HG03575 (cell line): ENCODE results near the gene PLEKHG1.

Experiments used
- ATAC-seq: cut with Tn5 transposase; IDR thresholded peaks from one replicate; pipeline ENCODE4 v1.9.1; 2021; ENCODE audit not compliant: unreplicated experiment, insufficient number of reproducible peaks, low FRiP score; ENCODE audit errors: extremely low read depth

The PLEKHG1 gene

GRCh38 chr6:150599199-150600009, at the start of gene PLEKHG1:
TSS of gene PLEKHG1 (plus strand) at chr6:150599885. CDS start at chr6:150733682, 133,797 bp downstream.
- no peak for ATAC-seq

DNA sequence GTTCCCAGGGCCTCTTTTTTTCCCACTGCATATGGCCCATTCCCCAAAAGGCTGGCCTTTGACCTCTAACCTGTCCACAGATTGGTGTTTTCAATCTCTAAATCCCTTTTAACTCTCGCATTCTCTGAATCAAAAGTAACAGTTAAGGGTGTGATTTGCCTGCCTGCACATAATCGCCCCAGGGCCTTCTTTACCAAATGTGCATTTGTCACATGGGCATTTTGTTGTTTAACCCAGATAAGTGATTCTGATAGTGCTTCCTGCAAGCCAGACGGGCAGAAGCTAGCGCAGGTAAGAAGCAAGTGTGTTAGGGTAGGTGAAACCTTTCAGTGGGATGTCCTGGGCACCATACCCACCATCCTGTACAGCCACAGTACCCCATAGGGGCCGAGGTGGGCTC, 49.4 kb upstream of the PLEKHG1 start:
- no peak for ATAC-seq

DNA sequence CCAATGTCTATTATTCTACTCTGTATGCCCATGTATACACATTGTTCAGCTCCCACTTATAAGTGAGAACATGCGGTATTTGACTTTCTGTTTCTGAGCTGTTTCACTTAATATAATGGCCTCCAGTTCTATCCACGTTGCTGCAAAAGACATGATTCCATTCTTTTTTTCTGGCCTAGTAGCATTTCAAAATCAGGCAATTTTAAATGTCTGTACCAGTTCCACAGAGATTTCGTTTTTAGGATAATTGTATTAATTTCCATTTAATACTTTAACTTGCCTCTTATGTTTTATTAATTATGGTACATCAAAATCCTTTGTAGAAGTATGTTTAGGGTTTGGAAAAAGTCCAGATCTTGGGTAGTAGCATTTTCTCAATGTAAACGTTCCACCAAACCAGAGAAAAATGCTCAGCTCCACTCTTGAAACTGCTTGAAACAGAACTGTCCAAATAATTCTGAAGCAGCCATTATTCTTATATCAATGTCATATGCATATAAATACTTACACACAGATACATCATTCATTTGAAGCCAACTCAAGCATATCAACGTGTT, 42.6 kb upstream of the PLEKHG1 start:
- ATAC-seq = no peak

- ATAC-seq = no peak
Observed at GRCh38 chr6:150560004-150560883, 39.4 kb upstream of the PLEKHG1 start.

GRCh38 chr6:150560884-150561219, 38.8 kb upstream of the PLEKHG1 start:
- no peak for ATAC-seq

DNA sequence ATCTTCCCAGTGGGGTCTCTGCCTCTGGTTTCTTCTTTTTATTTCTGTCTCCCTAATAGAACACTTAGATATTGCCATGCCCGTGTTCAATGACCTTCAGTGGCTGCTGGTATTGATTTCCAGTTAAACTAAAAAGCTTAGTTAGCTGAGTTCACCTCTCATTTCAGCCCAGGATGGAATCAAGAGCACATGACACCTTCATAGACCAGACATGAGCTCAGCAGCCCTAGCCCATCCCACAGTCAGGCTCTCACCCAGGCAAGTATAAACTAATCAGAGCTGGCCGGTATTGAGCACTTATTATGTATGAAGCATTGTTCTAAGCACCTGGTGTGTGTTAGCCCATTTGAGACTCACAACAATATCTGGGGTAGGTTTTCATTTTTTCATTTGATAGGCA, 33.7 kb upstream of the PLEKHG1 start:
- ATAC-seq = no peak

- ATAC-seq = no peak
Observed at GRCh38 chr6:150566486-150566885, 33.2 kb upstream of the PLEKHG1 start.

DNA sequence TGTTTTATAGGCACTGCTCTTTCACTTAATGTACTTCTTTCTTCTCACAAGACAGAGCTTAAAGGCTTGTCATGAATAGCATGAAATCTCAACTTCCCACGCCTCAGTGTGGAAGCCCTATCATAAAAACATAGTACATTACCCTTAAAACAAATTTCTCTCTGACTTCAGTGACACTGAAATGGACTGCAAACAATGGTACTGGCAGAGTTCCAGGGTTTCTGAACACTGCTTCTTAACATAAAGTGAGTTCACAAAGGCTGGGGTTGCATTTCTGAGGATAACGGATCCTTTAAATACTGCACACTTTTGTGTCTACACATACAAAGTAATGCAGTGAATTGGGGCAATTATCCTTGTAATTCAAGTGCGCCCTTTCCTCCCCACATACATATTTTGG, 32.3 kb upstream of the PLEKHG1 start:
- ATAC-seq = no peak

DNA sequence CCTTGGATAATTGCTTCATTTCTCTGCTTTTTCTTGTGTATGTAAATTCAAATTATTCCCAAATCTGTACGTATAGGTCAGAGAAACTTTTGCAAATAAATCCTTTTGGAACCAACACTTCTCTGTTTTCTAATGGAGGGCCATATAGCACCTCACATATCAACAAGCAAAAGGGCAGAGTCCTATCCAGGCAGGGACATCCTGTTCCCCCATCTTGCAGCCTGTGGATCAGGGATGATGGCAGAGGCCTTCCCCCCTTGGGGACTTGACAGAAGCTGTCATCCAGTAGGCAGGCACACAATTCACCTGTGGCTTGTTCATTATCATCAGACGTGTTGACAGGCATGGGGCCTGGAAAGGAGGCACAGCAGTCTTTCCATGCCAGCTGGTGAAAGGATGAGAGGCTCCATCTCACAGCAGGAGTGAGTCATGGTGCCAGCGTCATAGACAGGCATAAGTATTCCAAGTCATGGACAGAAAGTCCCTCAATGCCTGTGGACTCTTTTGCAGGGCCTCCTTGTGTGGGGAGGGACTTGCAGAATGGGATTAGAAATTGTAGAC, 31.8 kb upstream of the PLEKHG1 start:
- no peak for ATAC-seq

GRCh38 chr6:150568560-150568959, 31.1 kb upstream of the PLEKHG1 start:
- ATAC-seq = no peak

DNA sequence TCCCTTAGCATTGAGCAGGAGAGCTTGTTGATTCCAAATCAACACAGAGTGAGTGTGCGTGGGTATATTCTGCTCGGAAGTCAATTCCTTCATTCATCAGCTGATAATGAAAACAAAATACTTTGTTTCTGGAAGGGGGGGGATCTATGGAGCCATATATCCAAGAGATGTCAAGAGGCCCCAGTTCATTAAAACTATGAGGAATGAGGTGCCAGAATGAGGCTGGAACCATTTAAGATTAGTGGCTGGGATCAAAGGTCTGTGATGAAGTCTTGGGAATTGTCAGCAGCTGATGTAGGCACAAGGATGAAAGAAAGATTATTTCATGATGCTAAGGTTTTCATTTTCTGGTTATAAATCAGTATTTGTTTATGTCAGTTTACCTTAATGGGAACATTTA, 30.5 kb upstream of the PLEKHG1 start:
- no peak for ATAC-seq

GRCh38 chr6:150573041-150573681, 26.5 kb upstream of the PLEKHG1 start:
- no peak for ATAC-seq

DNA sequence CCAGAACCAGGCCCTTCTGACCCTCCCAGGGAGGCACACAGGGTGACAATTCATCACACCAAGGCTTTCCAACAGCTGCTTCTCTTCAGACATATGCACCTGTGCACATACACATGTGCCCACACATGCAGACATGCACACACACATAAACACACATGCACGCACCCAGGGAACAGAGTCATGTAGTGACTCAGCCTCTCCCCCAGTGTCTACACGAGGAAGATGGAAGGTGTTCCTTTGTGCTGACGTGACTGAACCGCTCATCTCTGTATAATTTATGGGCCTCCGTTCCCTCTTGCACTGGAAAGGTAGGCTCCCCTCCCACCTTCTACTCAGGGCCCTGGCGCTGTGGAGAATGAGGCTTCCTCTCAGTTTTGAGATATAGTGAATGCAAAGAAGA, 23.8 kb upstream of the PLEKHG1 start:
- ATAC-seq = no peak

DNA sequence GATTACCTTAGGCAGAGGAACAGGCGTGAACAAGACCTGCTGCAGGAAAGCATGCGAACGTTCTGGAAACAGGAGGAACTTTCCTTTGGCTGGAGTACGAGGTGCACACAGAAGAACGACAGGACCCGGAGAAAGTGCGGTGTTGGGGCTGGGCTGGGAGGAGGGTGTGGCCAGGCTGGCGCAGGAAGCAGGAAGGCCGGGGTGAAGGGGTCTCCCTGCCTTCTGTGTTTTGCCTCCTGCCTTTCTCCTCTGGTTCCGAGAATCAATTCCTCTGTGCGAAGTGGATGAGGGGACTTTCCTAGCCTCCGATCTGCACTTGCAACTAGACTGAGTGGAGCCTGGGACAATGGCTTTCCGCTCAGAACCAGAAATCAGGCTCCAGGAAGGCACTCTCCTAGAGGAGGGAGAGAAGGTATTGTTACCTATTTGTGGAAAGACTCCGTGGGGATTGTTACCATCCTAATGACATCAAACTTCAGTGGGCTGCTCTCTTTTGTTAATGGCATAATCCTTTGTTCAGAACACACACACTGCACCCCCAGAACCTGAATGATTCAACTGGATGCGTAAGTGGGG, 22.9 kb upstream of the PLEKHG1 start:
- ATAC-seq = no peak

GRCh38 chr6:150579611-150580010, 20.1 kb upstream of the PLEKHG1 start:
- ATAC-seq = no peak

DNA sequence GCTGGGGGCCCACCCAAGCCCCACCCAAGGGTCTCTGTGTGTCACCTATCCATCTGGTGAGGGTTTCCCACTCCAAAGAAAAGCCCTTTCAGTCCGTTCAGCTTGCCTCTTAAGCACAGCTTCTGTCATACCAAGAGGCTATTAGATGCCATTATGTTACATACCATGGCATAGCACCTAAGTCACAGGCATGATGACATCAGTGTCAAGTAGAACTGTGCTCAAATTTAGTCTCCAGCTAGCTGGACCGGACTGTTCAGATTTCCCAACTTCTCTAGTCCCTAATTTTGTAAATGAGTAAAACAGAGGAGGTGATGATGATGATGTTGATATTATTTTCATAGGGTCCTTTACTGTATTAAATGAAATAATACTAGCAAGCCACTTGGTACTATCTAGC, 19.2 kb upstream of the PLEKHG1 start:
- ATAC-seq = no peak

DNA sequence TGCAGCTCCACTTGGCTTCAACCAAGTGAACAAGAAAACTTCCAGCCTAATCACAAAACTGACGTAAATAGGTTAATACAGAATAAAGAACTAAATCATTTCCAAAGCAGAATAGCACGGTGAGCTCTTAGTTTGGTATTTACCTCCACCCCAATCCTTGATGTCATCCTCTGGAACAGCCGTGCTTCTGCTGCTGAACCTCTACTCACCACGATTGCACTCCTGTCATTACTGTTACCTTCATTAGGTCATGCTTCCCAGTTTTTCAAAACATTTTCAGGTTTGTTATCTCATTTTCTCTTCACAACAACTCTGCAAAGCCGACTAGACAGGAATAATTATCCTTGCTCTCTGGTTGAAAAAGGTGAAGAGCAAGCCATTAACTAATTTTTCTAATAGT, 15.6 kb upstream of the PLEKHG1 start:
- ATAC-seq = no peak

- ATAC-seq = no peak
Observed at GRCh38 chr6:150584596-150584995, 15.1 kb upstream of the PLEKHG1 start.

DNA sequence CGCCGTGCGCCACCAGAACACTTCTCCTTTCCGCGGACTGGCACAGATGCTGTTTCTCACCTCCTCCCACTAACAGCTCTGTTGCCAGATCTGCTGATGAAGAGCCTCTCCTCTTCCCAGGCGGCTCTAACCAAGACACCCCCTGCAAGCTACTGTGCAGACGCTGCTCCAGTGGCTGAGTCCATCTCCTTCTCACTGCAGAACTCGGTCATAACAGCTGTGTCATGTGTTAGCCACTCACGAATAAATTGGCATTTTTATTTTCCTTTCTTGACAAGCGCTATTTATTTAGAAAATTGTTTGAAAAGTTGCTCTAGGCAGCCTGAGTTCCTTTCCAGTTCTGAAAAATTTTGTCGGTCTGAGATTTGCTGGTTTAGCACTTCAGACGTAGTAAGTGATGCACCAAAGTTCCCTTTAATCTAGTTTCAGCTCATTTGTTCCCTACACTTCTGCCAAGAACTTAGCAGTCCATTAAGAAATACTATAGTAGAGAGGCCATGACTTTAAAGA, 12.8 kb upstream of the PLEKHG1 start:
- no peak for ATAC-seq
